ENCODE measurements around the gene S1PR5.

Gene S1PR5

GRCh38 chr19:10514211-10515145 is 2.8 kb downstream of the S1PR5 start:
- DNase-seq = no peak

GRCh38 chr19:10513223-10513622 is 4.0 kb downstream of the S1PR5 start:
- no peak for DNase-seq

DNA sequence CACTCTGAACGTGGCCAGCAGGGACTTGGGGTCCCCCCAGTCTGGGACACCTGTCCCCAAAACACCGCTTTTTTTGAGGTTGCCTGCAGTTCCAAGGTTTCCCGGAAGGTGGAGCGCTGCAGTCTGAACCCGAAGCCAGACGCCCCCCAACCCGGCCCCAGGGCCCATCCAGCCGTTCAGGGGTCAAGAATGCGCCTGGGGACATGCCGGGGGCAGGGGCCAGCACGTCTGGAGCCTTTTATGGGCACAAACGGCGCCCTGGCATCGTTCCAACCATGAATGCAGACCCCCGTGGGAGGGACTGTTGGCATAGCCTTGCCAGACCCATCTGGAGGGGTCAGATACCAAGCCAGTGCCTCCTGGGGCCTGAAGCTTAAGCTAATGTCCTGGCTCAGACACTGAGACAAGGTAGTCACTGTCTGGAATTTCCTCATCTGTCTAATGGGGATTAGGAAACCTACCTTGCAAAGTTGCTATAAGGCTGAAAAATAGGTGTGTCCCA is 6.9 kb downstream of the S1PR5 start:
- peak; percentile 96 for DNase-seq

- no peak for DNase-seq
These were observed 8.5 kb downstream of the S1PR5 start for GRCh38 chr19:10508707-10509106.

- DNase-seq = no peak
These were observed 9.2 kb downstream of the S1PR5 start for GRCh38 chr19:10508036-10508435.

DNA sequence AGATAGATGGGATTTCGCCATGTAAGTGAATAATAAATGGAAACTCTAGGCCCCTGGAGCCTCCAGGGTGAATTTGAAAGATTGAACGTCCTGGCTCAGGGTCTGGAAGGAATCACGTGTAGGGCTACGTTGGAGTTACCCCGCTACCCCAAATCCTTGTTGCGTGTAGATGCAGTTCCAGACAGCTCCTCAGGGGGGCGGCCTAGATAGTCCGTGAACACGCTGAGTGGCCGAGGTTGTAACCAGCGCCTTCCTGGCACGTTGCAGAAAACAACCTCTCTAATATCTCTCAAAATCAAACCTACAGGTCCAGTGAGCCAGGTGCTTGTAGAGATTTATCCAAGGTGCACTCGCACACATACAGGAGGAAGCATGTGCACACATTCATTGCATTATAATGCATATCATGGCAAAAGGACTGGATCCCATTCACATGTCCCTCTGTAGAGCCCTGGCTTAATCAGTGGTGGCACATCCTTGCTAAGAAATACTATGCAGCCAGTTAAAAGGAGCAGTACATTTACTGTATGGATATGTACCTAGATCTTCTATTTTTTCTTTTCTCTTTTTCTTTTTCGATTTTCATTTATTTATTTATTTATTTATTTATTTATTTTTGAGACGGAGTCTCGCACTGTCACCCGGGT is 11.5 kb downstream of the S1PR5 start:
- peak; percentile 82 for DNase-seq

- DNase-seq = peak; percentile 84
These were observed 14.1 kb downstream of the S1PR5 start, which contains the start of gene KEAP1 for GRCh38 chr19:10503002-10503789. KEAP1 (minus strand) TSS chr19:10503356; CDS start chr19:10500033, 3,323 bp downstream.

DNA sequence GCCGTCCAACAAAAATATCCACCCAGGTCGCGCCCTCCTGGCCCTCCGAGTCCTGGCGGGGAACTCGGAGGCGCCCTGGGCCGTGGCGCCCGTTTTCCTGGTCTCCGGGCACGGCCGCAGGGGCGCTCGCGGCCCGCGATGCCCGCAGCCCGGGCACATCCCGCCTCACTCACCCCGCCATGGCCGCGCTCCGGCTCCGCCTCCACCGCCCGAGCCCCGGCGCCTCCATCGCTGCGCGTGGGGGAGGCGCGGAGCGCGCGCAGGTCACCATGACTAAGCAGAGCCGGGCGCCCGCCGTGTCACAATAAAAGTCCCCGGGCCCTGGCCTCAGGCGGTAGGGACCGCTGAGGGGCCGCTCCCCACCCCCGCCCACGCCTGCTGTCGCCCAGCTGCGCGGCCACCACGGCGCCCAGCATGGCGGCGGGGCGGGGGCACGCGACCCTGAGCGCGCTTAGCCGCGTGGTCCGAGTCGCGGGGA is 14.7 kb downstream of the S1PR5 start:
- peak; percentile 98 for DNase-seq

GRCh38 chr19:10501971-10502523 is 15.2 kb downstream of the S1PR5 start:
- DNase-seq = peak; percentile 89

DNA sequence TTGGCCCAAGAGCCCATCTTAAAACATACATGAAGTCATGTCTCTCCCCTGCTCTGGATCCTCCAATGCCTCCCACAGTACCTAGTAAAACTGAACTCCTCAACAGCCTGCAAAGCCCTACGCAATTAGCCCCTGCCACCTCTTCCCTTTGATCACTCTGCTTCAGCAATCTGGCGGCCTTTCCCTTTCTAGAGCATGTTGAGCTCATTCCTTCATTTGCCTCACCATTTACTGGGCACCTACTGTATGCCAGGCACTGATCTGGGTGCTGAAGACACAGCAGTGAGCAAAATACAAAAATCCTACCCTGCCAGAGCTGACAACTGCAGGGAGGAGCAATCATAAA is 17.0 kb downstream of the S1PR5 start:
- DNase-seq = no peak

GRCh38 chr19:10499550-10500246 is 17.5 kb downstream of the S1PR5 start:
- DNase-seq = no peak

DNA sequence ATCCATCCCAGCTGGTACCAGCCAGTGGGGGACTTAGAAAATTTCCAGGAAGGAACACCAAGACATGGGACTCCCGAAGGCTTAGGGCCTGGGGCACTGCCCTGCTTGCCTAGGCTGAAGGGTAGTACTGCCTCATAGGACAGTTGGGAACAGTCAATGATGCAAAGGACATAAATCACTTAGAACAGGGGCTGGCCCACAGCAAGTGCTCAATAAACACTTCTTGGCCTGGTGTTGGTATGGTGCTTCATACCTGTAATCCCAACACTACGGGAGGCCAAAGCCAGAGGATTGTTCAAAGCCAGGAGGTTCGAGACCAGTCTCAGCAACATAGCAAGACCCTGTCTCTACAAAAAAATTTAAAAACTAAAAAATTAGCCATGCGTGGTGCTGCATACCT is 19.9 kb downstream of the S1PR5 start:
- no peak for DNase-seq

DNA sequence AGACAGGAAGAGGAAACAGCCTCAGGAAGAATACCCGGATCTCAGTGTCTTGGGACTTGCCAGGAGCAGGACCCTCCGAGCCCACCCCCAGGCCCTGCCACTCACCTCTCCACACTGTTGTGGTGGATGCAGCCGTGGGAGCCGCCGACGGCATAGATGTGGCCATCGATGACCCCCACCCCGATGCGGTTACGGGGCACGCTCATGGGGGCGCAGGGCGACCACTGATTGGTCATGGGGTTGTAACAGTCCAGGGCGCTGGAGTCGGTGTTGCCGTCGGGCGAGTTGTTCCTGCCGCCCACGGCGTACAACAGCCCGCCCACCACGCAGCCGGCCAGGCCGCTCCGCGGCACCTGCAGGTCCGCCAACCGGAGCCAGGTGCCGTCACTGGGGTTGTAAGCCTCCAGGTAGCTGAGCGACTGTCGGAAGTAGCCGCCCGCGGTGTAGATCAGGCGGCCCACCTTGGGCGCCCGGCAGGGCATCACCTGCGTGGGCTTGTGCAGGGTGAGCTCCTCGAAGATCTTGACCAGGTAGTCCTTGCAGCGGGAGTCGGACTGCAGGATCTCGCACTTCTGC is 25.7 kb downstream of the S1PR5 start:
- no peak for DNase-seq

- no peak for DNase-seq
These were observed 30.7 kb downstream of the S1PR5 start for GRCh38 chr19:10486551-10486950.

DNA sequence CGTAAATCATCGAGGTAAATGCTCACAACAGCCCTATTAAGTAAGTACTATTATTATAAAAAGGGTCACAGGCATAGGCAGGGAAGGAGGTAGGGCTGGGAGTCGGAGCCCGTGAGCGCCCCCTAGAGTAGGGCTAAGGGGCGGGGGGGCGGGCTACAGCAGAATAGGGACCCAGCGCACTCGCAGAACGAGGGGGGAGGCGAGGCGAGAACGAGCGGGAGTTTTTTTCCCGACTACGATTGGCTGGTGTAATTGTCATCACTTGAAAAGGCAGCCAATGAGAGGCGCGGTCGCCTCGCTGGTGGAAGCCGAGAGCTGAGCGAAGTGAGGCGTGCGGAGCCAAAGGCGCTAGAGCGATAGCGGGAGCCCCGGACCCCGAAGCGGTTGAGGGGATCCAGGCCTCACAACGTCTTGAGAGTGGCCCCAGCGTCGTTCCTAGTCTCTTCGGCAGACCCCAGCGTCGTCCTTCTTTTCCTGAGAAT is 38.3 kb downstream of the S1PR5 start:
- peak; percentile 77 for DNase-seq

- no peak for DNase-seq
These were observed 38.8 kb downstream of the S1PR5 start for GRCh38 chr19:10478476-10478875.

DNA sequence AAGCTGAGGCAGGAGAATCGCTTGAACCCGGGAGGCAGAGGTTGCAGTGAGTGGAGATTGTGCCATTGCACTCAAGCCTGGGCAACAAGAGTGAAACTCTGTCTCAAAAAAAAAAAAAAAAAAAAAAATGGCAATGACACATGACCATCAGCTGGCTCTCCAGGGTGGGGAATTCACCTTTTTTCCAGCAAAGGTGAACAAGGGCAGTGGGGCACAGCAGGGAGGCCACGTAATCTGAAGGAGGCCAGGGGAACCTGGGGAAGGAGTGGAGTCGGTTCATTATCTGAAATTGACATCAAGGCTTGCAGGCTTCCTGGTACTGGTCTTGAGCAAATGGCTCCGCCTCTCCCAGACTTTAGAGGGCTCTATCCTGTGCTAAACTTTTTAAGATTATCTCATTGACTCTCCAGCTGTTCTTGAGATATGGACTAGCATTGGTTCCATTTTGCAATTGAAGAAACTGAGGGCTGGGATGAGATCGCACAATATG is 42.2 kb downstream of the S1PR5 start:
- no peak for DNase-seq

DNA sequence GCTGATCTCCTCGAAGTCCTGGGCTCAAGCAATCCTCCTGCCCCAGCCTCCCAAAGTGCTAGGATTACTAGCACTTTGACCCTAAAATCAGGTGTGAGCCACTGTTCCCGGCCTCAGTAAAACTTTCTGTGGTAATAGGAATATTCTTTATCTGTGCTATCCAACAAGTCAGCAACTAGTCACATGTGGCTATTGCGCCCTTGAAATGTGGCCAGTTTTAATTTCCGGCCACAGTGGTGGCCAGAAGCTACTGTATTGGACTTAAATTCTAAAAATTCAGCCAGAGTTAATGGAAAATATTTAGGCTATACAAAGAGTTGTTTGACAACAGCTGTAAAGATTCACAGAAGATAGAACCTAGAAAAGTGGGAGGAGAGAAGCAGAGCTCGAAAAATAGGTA is 44.1 kb downstream of the S1PR5 start:
- no peak for DNase-seq

GRCh38 chr19:10471909-10472308 is 45.3 kb downstream of the S1PR5 start:
- DNase-seq = peak; percentile 71

DNA sequence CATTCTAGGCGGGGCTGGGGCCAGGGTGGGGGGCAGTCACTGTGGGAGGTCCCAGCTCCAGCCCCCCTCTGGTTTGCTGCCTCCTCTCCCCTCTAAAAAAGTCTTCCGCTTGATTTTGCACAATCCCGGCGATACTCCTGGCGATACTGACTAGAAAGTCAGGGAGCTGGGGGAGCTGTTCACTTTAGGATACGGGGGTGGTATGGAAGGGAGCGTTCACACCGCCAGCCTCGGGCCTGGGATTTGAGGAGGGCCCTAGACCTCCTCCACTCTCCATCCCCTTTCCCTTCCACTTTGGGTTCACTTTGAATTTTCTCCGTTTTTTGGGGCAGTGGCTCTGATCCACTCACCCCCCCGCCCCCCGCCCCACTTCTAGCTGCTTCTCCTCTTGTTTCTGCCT is 49.1 kb downstream of the S1PR5 start:
- no peak for DNase-seq

DNA sequence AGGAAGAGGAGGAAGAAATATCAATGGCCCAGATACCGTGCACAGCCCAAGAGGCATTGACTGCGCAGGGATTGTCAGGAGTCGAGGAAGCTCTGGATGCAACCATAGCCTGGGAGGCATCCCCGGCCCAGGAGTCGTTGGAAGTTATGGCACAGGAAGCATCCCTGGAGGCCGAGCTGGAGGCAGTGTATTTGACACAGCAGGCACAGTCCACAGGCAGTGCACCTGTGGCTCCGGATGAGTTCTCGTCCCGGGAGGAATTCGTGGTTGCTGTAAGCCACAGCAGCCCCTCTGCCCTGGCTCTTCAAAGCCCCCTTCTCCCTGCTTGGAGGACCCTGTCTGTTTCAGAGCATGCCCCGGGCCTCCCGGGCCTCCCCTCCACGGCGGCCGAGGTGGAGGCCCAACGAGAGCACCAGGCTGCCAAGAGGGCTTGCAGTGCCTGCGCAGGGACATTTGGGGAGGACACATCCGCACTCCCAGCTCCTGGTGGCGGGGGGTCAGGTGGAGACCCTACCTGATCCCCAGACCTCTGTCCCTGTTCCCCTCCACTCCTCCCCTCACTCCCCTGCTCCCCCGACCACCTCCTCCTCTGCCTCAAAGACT is 50.0 kb downstream of the S1PR5 start:
- DNase-seq = no peak
